Hepatocyte (in vitro differentiated cells): ENCODE data around the gene NR2F2. TPM values are rescaled to one million over a fixed set of nuclear protein-coding genes. Genes with fewer than 3 reads are reported as not detected.

Experiments
- DNase-seq: peaks from one replicate; pipeline ENCODE4 v3.0.0-alpha.2; 2016; ENCODE audit warnings: low spot score
- H2AFZ ChIP-seq: fragments of 200-600 bp; sonication (generic); 2 replicates; pipeline ENCODE4 v1.6.0; 2016; ENCODE audit warnings: antibody characterized with exemption, mild to moderate bottlenecking
- H3K27ac ChIP-seq: fragments of 200-600 bp; sonication (generic); 2 replicates; pipeline ENCODE4 v1.5.1; 2016; ENCODE audit warnings: mild to moderate bottlenecking
- H3K27me3 ChIP-seq: fragments of 200-600 bp; sonication (generic); 2 replicates; pipeline ENCODE4 v1.6.1; 2016
- H3K36me3 ChIP-seq: fragments of 200-600 bp; sonication (generic); replicated peaks from 2 replicates; pipeline ENCODE4 v1.5.1; 2016; ENCODE audit warnings: low read depth; ENCODE audit not compliant: insufficient read depth
- H3K4me1 ChIP-seq: fragments of 200-600 bp; sonication (generic); 2 replicates; pipeline ENCODE4 v1.5.1; 2016; ENCODE audit warnings: mild to moderate bottlenecking, moderate library complexity; ENCODE audit not compliant: insufficient read depth
- H3K4me2 ChIP-seq: fragments of 200-600 bp; sonication (generic); 2 replicates; pipeline ENCODE4 v1.6.0; 2016
- H3K4me3 ChIP-seq: fragments of 200-600 bp; sonication (generic); 2 replicates; pipeline ENCODE4 v1.5.1; 2016; ENCODE audit warnings: mild to moderate bottlenecking
- H3K79me2 ChIP-seq: fragments of 200-600 bp; sonication (generic); 2 replicates; pipeline ENCODE4 v1.6.0; 2017; ENCODE audit warnings: mild to moderate bottlenecking
- H3K9me2 ChIP-seq: fragments of 200-600 bp; sonication (generic); replicated peaks from 2 replicates; pipeline ENCODE4 v1.6.0; 2017; ENCODE audit warnings: mild to moderate bottlenecking; ENCODE audit not compliant: insufficient read depth
- H3K9me3 ChIP-seq: fragments of 200-600 bp; sonication (generic); 2 replicates; pipeline ENCODE4 v1.5.1; 2016; ENCODE audit warnings: low read depth, mild to moderate bottlenecking
- H4K20me1 ChIP-seq: fragments of 200-600 bp; sonication (generic); 2 replicates; pipeline ENCODE4 v1.6.0; 2016; ENCODE audit warnings: mild to moderate bottlenecking; ENCODE audit not compliant: insufficient read depth, poor library complexity, severe bottlenecking
- EZH2 ChIP-seq: fragments of 200-600 bp; sonication (generic); IDR thresholded peaks from 2 replicates; pipeline ENCODE4 v1.6.1; 2016; ENCODE audit warnings: antibody characterized with exemption, mild to moderate bottlenecking, borderline replicate concordance
- EZH2phosphoT487 ChIP-seq: fragments of 200-600 bp; sonication (generic); IDR thresholded peaks from one replicate; pipeline ENCODE4 v1.6.1; 2018; ENCODE audit warnings: antibody characterized with exemption, mild to moderate bottlenecking, low read depth, moderate library complexity; ENCODE audit not compliant: unreplicated experiment, severe bottlenecking
- WGBS: methylation state at CpG from one replicate; pipeline ENCODE4 v1.1.6; 2016; ENCODE audit warnings: low lambda C conversion rate; ENCODE audit errors: missing lambda C conversion rate; 5-methylcytosine and 5-hydroxymethylcytosine counted together
- polyA plus RNA-seq: library from polyadenylated mRNA; unstranded; fragments of >200 nt; fragmentation: Nextera tagmentation; extraction: Ambion mirVana; gene quantifications from 2 replicates; pipeline ENCODE4 v1.2.1, GENCODE V29; 2016
- total RNA-seq: library from RNA; depleted of rRNA; stranded (reverse); fragments of >200 nt; gene quantifications from 2 replicates; pipeline ENCODE4 v1.2.3, GENCODE V29; 2014
- TF ChIP-seq, protein P1 (sequence below): fragments of 200-600 bp; sonication (generic); IDR thresholded peaks from 2 replicates; pipeline ENCODE4 v1.5.1; 2016; ENCODE audit warnings: antibody characterized with exemption, mild to moderate bottlenecking; ENCODE audit not compliant: poor library complexity

The NR2F2 gene
- total and polyA plus RNA-seq, 2 experiments from 2014 or later, result 23.0 to 27.9 TPM

DNA sequence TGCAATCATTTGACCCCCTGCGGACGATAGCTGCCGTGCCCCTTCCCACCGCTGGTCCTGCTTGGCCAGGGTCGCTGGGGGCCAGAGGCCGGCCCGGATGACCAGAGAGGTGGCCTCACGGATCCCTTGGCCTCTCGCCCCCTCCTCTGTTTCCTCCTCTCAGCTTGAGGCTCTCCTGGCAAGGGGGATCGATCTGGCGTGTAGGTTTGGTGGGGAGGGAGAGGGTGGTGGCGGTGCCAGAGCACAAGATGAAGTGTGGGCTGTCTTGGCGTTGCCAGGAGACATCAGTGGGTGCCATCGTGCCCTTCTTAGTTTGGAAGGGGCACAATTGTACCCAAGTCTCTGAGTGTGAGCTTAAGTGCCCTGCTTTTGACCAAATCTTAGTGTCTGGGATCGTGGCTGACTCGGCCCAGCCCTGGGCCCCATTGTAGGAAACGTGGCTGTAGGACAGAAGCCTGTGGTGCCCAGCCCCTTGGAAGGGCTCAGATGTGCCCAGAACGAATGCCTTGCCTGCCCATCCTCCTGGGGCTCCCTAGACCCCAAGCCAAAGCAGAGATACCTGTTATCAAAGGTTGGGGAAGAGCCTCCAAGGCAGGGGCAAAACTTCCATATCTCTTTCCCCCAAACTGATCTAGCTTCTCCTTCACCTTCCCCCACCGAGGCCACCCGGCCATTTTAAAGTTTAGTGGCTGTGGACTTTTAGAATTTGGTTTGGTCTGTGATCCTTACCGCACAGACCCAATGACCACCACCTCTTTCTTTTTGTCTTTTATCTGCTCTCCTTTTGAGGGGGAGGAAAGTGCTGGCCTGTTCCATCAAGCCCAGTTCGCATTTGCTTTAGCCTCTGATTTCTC, 14.4 kb downstream of the NR2F2 start:
- DNase-seq, result no peak
- H3K4me1 ChIP-seq, result peaks cover 45% of the 10 kb centered on the region
- peaks cover 34% of the 10 kb centered on the region for H4K20me1 ChIP-seq
- no peaks in the 10 kb centered on the region for H3K9me2 ChIP-seq
- H3K4me2 ChIP-seq, result peak overlapping the region; percentile 85
- peaks cover 94% of the 10 kb centered on the region for H3K79me2 ChIP-seq
- TF ChIP-seq EZH2phosphoT487 (no peak), EZH2 (no peak)
- TF ChIP-seq, protein P1, sequence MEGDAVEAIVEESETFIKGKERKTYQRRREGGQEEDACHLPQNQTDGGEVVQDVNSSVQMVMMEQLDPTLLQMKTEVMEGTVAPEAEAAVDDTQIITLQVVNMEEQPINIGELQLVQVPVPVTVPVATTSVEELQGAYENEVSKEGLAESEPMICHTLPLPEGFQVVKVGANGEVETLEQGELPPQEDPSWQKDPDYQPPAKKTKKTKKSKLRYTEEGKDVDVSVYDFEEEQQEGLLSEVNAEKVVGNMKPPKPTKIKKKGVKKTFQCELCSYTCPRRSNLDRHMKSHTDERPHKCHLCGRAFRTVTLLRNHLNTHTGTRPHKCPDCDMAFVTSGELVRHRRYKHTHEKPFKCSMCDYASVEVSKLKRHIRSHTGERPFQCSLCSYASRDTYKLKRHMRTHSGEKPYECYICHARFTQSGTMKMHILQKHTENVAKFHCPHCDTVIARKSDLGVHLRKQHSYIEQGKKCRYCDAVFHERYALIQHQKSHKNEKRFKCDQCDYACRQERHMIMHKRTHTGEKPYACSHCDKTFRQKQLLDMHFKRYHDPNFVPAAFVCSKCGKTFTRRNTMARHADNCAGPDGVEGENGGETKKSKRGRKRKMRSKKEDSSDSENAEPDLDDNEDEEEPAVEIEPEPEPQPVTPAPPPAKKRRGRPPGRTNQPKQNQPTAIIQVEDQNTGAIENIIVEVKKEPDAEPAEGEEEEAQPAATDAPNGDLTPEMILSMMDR, result no peak
- no peak overlapping the region for H3K4me3 ChIP-seq
- no peaks in the 10 kb centered on the region for H3K36me3 ChIP-seq
- no peak overlapping the region for H2AFZ ChIP-seq
- peaks cover 32% of the 10 kb centered on the region for H3K27me3 ChIP-seq
- 60% methylated on average over 22 of the region's 22 CpGs for WGBS
- no peaks in the 10 kb centered on the region for H3K9me3 ChIP-seq
- H3K27ac ChIP-seq, result no peak overlapping the region

DNA sequence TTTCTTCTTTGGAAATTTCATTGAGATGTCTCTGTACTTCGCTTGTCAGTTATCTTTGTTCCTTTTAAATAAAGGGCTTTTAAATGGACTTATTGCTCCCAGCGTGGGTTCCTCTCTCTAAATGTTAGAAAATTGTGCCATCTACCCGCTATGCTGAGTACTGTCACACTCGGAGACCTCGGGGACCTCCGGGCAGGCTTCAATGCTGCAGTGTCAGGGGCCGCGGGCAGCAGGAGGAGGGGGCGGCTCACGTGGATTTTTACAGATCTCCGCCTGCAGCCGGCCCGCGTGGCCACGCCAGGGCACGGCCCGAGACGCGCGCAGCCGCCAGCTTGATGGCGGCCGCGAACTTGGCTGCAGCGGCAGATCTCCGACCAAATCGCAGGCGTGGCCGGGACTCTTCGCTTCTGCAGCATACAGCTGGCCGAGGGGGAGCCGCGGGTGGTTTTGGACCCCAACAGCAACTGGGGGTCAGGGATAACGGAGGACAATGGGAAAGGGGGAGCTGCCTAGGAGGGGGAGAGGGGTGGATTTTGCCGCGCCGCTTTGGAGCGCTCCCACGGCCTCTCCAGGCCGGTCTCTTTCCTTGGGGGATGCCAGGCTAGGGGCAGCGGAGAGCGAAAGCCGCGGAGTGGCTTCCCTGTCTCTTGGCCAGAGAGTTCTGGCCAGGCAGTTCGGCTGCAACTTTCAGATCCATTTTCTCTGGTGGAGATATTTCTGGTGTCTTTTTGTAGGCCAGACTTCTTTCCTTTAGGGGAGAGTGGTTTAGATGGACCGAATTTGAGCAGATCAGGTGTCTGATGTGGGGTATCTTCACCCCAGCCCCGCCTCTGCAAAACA, 15.3 kb downstream of the NR2F2 start:
- Histone ChIP-seq H3K27me3 (peaks cover 40% of the 10 kb centered on the region), H3K4me1 (peaks cover 42% of the 10 kb centered on the region), H3K27ac (no peak overlapping the region), H2AFZ (no peak overlapping the region), H4K20me1 (peaks cover 42% of the 10 kb centered on the region), H3K36me3 (no peaks in the 10 kb centered on the region), H3K79me2 (peaks cover 91% of the 10 kb centered on the region), H3K4me3 (no peak overlapping the region), H3K9me2 (no peaks in the 10 kb centered on the region), H3K9me3 (no peaks in the 10 kb centered on the region), H3K4me2 (peak overlapping the region; percentile 85)
- peak; percentile 78 for DNase-seq
- TF ChIP-seq EZH2phosphoT487 (no peak), EZH2 (peak; percentile 70)
- TF ChIP-seq, protein P1, result peak; percentile 86
- 27% methylated on average over 43 of the region's 47 CpGs for WGBS

- Histone ChIP-seq H3K4me2 (peak overlapping the region; percentile 85), H3K9me2 (no peaks in the 10 kb centered on the region), H2AFZ (no peak overlapping the region), H4K20me1 (peaks cover 43% of the 10 kb centered on the region), H3K4me3 (no peak overlapping the region), H3K79me2 (peaks cover 84% of the 10 kb centered on the region), H3K9me3 (no peaks in the 10 kb centered on the region), H3K27ac (no peak overlapping the region), H3K27me3 (peaks cover 44% of the 10 kb centered on the region), H3K36me3 (no peaks in the 10 kb centered on the region), H3K4me1 (peaks cover 38% of the 10 kb centered on the region)
- 78% methylated on average over 6 of the region's 6 CpGs for WGBS
- TF ChIP-seq EZH2phosphoT487 (no peak), EZH2 (no peak)
- no peak for DNase-seq
Observed at GRCh38 chr15:96346409-96346970, 16.0 kb downstream of the NR2F2 start.
